Ishikawa (cell line): ENCODE data around the gene CEACAM19.

Experiments used
- CEBPB ChIP-seq: IDR thresholded peaks from 2 replicates; pipeline ENCODE4 v1.6.1; 2012
- CREB1 ChIP-seq: IDR thresholded peaks from 2 replicates; pipeline ENCODE4 v1.6.1; 2012; ENCODE audit warnings: low read depth
- EGR1 ChIP-seq: IDR thresholded peaks from 2 replicates; pipeline ENCODE4 v1.6.1; 2012
- EP300 ChIP-seq: IDR thresholded peaks from 2 replicates; pipeline ENCODE4 v1.6.1; 2012; ENCODE audit warnings: borderline replicate concordance
- FOXM1 ChIP-seq: IDR thresholded peaks from 2 replicates; pipeline ENCODE4 v1.6.1; 2012; ENCODE audit warnings: low read depth, borderline replicate concordance
- NFIC ChIP-seq: IDR thresholded peaks from 2 replicates; pipeline ENCODE4 v1.6.1; 2012
- RAD21 ChIP-seq: IDR thresholded peaks from 2 replicates; pipeline ENCODE4 v1.6.1; 2012; ENCODE audit warnings: low read depth
- REST ChIP-seq: IDR thresholded peaks from 2 replicates; pipeline ENCODE4 v1.6.1; 2012; ENCODE audit warnings: low read depth, mild to moderate bottlenecking
- TAF1 ChIP-seq: IDR thresholded peaks from 2 replicates; pipeline ENCODE4 v1.6.1; 2012; ENCODE audit warnings: low read depth, mild to moderate bottlenecking
- TCF12 ChIP-seq: IDR thresholded peaks from 2 replicates; pipeline ENCODE4 v1.6.1; 2012; ENCODE audit warnings: low read depth
- TEAD4 ChIP-seq: IDR thresholded peaks from 2 replicates; pipeline ENCODE4 v1.6.1; 2012
- YY1 ChIP-seq: IDR thresholded peaks from 2 replicates; pipeline ENCODE4 v1.6.1; 2012; ENCODE audit warnings: low read depth
- ZBTB7A ChIP-seq: IDR thresholded peaks from 2 replicates; pipeline ENCODE4 v1.6.1; 2012; ENCODE audit warnings: low read depth
- TF ChIP-seq, protein P1 (sequence below): IDR thresholded peaks from 2 replicates; pipeline ENCODE4 v1.6.1; 2012
- TF ChIP-seq, protein P2 (sequence below): IDR thresholded peaks from 2 replicates; pipeline ENCODE4 v1.6.1; 2012

Gene CEACAM19

GRCh38 chr19:44660081-44660480 lies 11.2 kb upstream of the CEACAM19 start:
- TF ChIP-seq CREB1 (no peak), NFIC (no peak), ZBTB7A (no peak), TAF1 (no peak), TCF12 (no peak), CEBPB (no peak), EP300 (no peak), EGR1 (no peak), TEAD4 (no peak), RAD21 (no peak), YY1 (no peak), FOXM1 (no peak), REST (no peak)
- TF ChIP-seq, protein P1, sequence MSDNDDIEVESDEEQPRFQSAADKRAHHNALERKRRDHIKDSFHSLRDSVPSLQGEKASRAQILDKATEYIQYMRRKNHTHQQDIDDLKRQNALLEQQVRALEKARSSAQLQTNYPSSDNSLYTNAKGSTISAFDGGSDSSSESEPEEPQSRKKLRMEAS = no peak
- TF ChIP-seq, protein P2, sequence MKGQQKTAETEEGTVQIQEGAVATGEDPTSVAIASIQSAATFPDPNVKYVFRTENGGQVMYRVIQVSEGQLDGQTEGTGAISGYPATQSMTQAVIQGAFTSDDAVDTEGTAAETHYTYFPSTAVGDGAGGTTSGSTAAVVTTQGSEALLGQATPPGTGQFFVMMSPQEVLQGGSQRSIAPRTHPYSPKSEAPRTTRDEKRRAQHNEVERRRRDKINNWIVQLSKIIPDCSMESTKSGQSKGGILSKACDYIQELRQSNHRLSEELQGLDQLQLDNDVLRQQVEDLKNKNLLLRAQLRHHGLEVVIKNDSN = no peak

DNA sequence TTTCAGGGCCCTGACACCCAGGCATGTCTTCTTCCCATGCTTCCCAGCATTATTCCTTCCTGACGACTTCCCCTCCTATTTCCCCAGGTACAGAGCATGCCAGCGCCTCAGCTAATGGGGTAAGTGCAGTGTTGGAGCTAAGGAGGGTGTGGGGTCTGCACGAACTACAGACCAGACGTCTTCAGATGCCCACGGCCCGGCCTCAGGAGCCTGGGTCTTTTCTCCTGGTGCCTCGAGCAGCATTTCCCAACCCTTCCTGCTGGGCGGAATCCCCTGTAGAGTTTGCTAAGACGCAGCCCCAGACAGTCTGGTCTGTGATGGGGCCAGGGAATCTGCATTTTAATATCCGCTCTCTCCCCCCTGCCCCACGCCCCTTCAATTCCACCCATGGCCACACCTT lies 10.1 kb upstream of the CEACAM19 start:
- TF ChIP-seq, protein P2 = no peak
- no peak for TF ChIP-seq TEAD4
- no peak for TF ChIP-seq EGR1
- TF ChIP-seq CEBPB = no peak
- no peak for TF ChIP-seq TCF12
- no peak for TF ChIP-seq NFIC
- TF ChIP-seq RAD21 = no peak
- no peak for TF ChIP-seq FOXM1
- no peak for TF ChIP-seq EP300
- no peak for TF ChIP-seq YY1
- TF ChIP-seq ZBTB7A = no peak
- TF ChIP-seq, protein P1 = no peak

GRCh38 chr19:44661904-44662303 lies 9.4 kb upstream of the CEACAM19 start:
- TF ChIP-seq NFIC (no peak), CREB1 (no peak), TEAD4 (no peak), REST (no peak), EGR1 (no peak)

DNA sequence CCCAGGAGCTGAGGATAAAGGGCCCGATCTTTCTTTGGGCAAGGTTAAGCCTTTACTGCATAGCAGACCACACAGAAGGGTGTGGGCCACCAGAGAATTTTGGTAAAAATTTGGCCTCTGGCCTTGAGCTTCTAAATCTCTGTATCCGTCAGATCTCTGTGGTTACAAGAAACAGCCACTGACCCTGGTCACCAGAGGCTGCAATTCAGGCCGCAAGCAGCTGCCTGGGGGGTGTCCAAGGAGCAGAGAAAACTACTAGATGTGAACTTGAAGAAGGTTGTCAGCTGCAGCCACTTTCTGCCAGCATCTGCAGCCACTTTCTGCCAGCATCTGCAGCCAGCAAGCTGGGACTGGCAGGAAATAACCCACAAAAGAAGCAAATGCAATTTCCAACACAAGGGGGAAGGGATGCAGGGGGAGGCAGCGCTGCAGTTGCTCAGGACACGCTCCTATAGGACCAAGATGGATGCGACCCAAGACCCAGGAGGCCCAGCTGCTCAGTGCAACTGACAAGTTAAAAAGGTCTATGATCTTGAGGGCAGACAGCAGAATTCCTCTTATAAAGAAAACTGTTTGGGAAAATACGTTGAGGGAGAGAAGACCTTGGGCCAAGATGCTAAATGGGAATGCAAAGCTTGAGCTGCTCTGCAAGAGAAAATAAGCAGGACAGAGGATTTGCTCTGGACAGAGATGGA lies 8.4 kb upstream of the CEACAM19 start:
- no peak for TF ChIP-seq CREB1
- no peak for TF ChIP-seq TEAD4
- no peak for TF ChIP-seq TAF1
- TF ChIP-seq, protein P1 = no peak
- no peak for TF ChIP-seq REST
- no peak for TF ChIP-seq YY1
- TF ChIP-seq, protein P2 = no peak
- no peak for TF ChIP-seq NFIC
- TF ChIP-seq EGR1 = no peak
- TF ChIP-seq CEBPB = no peak
- TF ChIP-seq RAD21 = no peak
- no peak for TF ChIP-seq EP300
- no peak for TF ChIP-seq TCF12
- no peak for TF ChIP-seq FOXM1
- TF ChIP-seq ZBTB7A = no peak
